ENCODE measurements around the gene HDAC7.

DNA sequence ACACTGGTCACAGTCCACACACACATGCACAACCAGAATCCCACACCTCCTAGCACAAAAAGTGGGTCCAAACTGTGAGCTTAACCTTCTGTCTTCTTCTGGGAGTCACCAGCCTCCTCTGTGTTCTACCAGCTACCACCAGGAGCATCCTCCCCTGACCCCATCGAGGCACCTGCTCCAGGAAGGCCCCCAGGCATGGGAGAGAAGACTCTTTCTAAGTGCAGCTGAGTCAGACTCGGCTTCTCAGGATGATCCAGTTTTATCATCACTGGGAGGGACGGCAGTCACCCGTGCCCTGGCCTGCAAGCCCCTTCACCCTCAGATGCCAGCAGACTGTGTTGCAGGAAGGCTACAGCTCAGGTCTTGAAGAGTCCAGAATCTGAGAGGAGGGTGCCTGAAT lies 86.6 kb downstream of the HDAC7 start:
- TF ChIP-seq, protein P1, sequence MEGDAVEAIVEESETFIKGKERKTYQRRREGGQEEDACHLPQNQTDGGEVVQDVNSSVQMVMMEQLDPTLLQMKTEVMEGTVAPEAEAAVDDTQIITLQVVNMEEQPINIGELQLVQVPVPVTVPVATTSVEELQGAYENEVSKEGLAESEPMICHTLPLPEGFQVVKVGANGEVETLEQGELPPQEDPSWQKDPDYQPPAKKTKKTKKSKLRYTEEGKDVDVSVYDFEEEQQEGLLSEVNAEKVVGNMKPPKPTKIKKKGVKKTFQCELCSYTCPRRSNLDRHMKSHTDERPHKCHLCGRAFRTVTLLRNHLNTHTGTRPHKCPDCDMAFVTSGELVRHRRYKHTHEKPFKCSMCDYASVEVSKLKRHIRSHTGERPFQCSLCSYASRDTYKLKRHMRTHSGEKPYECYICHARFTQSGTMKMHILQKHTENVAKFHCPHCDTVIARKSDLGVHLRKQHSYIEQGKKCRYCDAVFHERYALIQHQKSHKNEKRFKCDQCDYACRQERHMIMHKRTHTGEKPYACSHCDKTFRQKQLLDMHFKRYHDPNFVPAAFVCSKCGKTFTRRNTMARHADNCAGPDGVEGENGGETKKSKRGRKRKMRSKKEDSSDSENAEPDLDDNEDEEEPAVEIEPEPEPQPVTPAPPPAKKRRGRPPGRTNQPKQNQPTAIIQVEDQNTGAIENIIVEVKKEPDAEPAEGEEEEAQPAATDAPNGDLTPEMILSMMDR (IDR thresholded peaks at IDR 0.05) = no peak
- TF ChIP-seq POLR2A (IDR thresholded peaks at IDR 0.05) = no peak

Data from tibial nerve (tissue), 3 donors.